Mucosa of descending colon (tissue), 3 donors: ENCODE measurements around the gene NANOS1. TPM values are rescaled to one million over a fixed set of nuclear protein-coding genes. Genes with fewer than 3 reads are reported as not detected.
A peak's percentile ranks its signal among the peaks of the same experiment; 100 is the strongest.

ENCODE experiments used
- ATAC-seq: fragments of 200-7000 bp; cut with Tn5 transposase; one replicate; pipeline ENCODE4 v1.9.1; 2020; ENCODE audit warnings: mild to moderate bottlenecking, moderate library complexity
- DNase-seq, 3 donors: peaks; one replicate each; pipeline ENCODE4 v3.0.0-alpha.2; 2020
- H3K36me3 ChIP-seq: fragments of 200-600 bp; one replicate; pipeline ENCODE4 v1.8.0; 2021; ENCODE audit warnings: low read depth, mild to moderate bottlenecking
- H3K4me1 ChIP-seq: fragments of 200-600 bp; one replicate; pipeline ENCODE4 v1.8.0; 2021; ENCODE audit warnings: low read depth, mild to moderate bottlenecking
- H3K4me3 ChIP-seq: fragments of 200-600 bp; one replicate; pipeline ENCODE4 v1.8.0; 2021; ENCODE audit warnings: mild to moderate bottlenecking
- H3K9me3 ChIP-seq: fragments of 200-600 bp; one replicate; pipeline ENCODE4 v1.8.0; 2021; ENCODE audit warnings: mild to moderate bottlenecking
- CTCF ChIP-seq: fragments of 200-600 bp; IDR thresholded peaks from one replicate; pipeline ENCODE4 v1.8.0; 2022; ENCODE audit warnings: antibody characterized with exemption, mild to moderate bottlenecking
- intact Hi-C, 2 donors: fragments of 100-400 bp; cut with DNase I in 1 of 2; cut with micrococcal nuclease in 1 of 2; formaldehyde crosslinking; loops; one replicate each; pipeline versions ENCODE4 v1.11.0 to v1.11.1; 2022; cut with DNase I, micrococcal nuclease
- long read RNA-seq, 2 donors: library from polyadenylated mRNA; unstranded; transcript quantifications; one replicate each; pipeline ENCODE4 v2.0.0, GENCODE V29; 2019 to 2021
- total RNA-seq, 3 donors: library from RNA; stranded (reverse); fragmentation: NEBNext Ultra II Directional in 2 of 3; extraction: Animal tissue kit (Norgen Biotek cat#: 25700) in 2 of 3; gene quantifications; one replicate each; pipeline versions ENCODE4 v1.2.1 to v1.2.4, GENCODE V29; 2021 to 2023
- donor health status: DM: no; HTN: no; CAD: no; lungs with moderate emphysema.
- donor health status: DM: no; HTN: no; CAD: no.
- donor health status: DM: no; HTN: yes; CAD: no.

Gene NANOS1
- 1 to 10 TPM in 1 of 3 donors, under 1 TPM in 2; 0.12 to 2.7 (median 0.43) TPM for total RNA-seq
- long read RNA-seq, donor 1, full-length matches to known transcripts: 11 of 11 reads
- long read RNA-seq, donor 1, partial matches to known transcripts: 0 of 11 reads
- long read RNA-seq, donor 1, other reads (novel, unspliced or antisense): 0 of 11 reads
- long read RNA-seq, donor 2: 0 reads

DNA sequence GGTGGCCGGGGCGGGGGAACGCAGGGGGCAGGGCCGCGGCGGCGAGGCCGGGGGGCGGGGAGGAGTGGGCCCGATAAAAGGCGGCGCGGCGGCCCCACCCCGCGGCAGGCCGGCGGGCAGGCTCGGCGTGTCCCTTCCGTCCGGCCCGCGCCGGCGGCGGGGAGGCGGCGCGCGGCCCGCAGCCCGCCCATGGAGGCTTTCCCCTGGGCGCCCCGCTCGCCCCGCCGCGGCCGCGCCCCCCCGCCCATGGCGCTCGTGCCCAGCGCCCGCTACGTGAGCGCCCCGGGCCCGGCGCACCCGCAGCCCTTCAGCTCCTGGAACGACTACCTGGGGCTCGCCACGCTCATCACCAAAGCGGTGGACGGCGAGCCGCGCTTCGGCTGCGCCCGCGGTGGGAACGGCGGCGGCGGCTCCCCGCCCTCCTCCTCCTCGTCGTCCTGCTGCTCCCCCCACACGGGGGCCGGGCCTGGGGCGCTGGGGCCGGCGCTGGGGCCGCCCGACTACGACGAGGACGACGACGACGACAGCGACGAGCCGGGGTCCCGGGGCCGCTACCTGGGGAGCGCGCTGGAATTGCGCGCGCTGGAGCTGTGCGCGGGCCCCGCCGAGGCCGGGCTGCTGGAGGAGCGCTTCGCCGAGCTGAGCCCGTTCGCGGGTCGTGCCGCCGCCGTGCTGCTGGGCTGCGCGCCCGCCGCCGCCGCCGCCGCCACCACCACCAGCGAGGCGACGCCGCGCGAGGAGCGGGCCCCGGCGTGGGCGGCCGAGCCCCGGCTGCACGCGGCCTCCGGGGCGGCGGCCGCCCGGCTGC lies at the start of gene NANOS1:
TSS of gene NANOS1 (plus strand) at position 102 of the 808 bp plus-strand sequence. CDS start at position 190, 88 bp downstream.
- TF ChIP-seq CTCF: no peak
- Histone ChIP-seq H3K9me3 (no peaks in the 10 kb centered on the region), H3K36me3 (peaks cover 14% of the 10 kb centered on the region), H3K4me3 (peak within 1 kb of the TSS; percentile 17), H3K4me1 (peaks cover 8% of the 10 kb centered on the region)
- intact Hi-C loops: no loop called here
- peak; percentile 5 for ATAC-seq
- peak in 1 of 3 donors; percentile 68 for DNase-seq

GRCh38 chr10:118980135-118980865 lies 49.2 kb upstream of the NANOS1 start:
- DNase-seq (no peak), ATAC-seq (no peak)
- intact Hi-C loops: no loop called here

DNA sequence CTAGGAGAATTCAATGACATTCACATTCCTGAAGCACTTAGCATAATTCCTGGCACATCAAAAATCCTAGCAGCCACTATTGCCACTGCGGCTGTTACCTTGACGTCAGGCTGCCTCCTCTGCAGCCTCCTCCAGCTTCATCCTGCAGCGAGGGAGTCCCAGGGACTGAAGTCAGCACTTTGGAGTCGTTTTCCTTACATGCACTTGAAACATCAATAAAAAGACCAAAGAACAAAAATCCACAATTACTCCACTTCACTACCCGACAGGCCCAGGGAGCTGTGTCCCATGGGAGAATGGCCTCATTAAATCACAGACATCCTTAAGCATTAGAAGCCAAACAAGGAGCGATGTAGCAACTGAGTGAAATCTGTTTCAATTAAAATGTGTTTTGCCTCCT lies 48.6 kb upstream of the NANOS1 start:
- H3K4me1 ChIP-seq: no peaks in the 10 kb centered on the region
- peaks cover 12% of the 10 kb centered on the region for H3K9me3 ChIP-seq
- H3K4me3 ChIP-seq: no peak overlapping the region
- ATAC-seq (no peak), DNase-seq (no peak)
- no peak for TF ChIP-seq CTCF
- no peaks in the 10 kb centered on the region for H3K36me3 ChIP-seq
- intact Hi-C loops: no loop called here

More at GRCh38 chr10:118980135-118980865, 49.2 kb upstream of the NANOS1 start:
- TF ChIP-seq CTCF: no peak
- Histone ChIP-seq H3K4me3 (no peak overlapping the region), H3K36me3 (no peaks in the 10 kb centered on the region), H3K4me1 (no peaks in the 10 kb centered on the region), H3K9me3 (peaks cover 6% of the 10 kb centered on the region)

- no peaks in the 10 kb centered on the region for H3K4me1 ChIP-seq
- no peak for ATAC-seq
- H3K9me3 ChIP-seq: peaks cover 15% of the 10 kb centered on the region
- H3K4me3 ChIP-seq: no peak overlapping the region
- intact Hi-C loops: no loop called here
- no peak for DNase-seq
- H3K36me3 ChIP-seq: no peaks in the 10 kb centered on the region
- no peak for TF ChIP-seq CTCF
Observed at GRCh38 chr10:118981946-118982345, 47.6 kb upstream of the NANOS1 start.

DNA sequence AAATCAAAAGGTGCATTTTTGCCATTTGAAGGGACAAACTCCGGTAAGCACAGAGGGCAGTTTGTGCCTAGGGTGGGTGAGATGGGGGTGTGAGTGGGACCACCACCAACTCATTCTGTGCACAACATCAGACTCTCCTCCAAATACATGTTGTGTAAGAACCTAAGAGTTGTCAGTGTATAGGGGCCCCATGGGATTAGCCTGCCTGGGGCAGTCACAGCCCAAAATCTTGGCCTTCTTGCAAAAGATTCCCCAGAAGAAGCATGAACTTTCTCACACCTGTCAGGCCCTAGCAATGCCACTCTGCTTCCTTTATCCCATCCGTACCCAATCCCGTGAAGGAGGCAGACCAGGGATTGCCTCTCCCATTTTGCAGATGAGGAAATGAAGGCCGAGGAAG lies 47.1 kb upstream of the NANOS1 start:
- H3K36me3 ChIP-seq: no peaks in the 10 kb centered on the region
- DNase-seq (no peak), ATAC-seq (no peak)
- no peak overlapping the region for H3K4me3 ChIP-seq
- intact Hi-C loops: no loop called here
- no peak for TF ChIP-seq CTCF
- no peaks in the 10 kb centered on the region for H3K4me1 ChIP-seq
- H3K9me3 ChIP-seq: peaks cover 15% of the 10 kb centered on the region
